Measurements from ENCODE around the gene RNF133.

The RNF133 gene

DNA sequence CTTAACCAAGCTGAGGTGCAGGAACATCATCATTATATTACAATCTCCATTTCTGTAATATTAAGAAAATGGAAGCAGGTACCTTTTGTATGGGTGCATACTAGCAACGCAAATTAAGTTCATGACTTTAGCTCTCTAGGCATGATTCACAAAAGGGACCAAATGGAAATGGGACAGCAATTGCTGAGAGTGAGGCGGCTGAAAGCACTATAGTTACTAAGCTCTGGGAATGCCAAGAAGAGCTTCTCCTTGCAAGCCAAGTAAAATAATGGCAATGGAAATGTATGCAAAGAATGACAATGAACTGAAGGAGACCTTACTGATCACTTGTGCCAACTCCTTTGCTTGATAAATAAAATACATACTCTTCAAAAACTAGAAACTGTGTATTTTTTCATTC, 40.0 kb upstream of the RNF133 start:
- no peak for TF ChIP-seq EZH2phosphoT487 (IDR thresholded peaks at IDR 0.05; ENCODE audit: low read depth)
- TF ChIP-seq, protein P1, sequence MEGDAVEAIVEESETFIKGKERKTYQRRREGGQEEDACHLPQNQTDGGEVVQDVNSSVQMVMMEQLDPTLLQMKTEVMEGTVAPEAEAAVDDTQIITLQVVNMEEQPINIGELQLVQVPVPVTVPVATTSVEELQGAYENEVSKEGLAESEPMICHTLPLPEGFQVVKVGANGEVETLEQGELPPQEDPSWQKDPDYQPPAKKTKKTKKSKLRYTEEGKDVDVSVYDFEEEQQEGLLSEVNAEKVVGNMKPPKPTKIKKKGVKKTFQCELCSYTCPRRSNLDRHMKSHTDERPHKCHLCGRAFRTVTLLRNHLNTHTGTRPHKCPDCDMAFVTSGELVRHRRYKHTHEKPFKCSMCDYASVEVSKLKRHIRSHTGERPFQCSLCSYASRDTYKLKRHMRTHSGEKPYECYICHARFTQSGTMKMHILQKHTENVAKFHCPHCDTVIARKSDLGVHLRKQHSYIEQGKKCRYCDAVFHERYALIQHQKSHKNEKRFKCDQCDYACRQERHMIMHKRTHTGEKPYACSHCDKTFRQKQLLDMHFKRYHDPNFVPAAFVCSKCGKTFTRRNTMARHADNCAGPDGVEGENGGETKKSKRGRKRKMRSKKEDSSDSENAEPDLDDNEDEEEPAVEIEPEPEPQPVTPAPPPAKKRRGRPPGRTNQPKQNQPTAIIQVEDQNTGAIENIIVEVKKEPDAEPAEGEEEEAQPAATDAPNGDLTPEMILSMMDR (IDR thresholded peaks at IDR 0.05; ENCODE audit: low read depth, low read length): no peak
- no peak overlapping the region for H3K4me2 ChIP-seq (ENCODE audit: low read length)
- H2AFZ ChIP-seq (ENCODE audit: low read depth, low read length): no peak overlapping the region
- H3K4me1 ChIP-seq (ENCODE audit: low read length): no peaks in the 10 kb centered on the region
- no peaks in the 10 kb centered on the region for H3K9me3 ChIP-seq (ENCODE audit: insufficient read depth, low read length)
- no peaks in the 10 kb centered on the region for H3K79me2 ChIP-seq (ENCODE audit: low read length)
- no peak overlapping the region for H3K9ac ChIP-seq (ENCODE audit: low read length)
- H3K36me3 ChIP-seq (replicated peaks; ENCODE audit: low read depth, low read length): no peaks in the 10 kb centered on the region
- H3K4me3 ChIP-seq (ENCODE audit: low read length): no peak overlapping the region
- no peaks in the 10 kb centered on the region for H4K20me1 ChIP-seq (ENCODE audit: insufficient read depth, low read length)
- H3K27me3 ChIP-seq (ENCODE audit: low read depth, low read length): no peaks in the 10 kb centered on the region
- H3K27ac ChIP-seq (ENCODE audit: low read length): no peak overlapping the region

DNA sequence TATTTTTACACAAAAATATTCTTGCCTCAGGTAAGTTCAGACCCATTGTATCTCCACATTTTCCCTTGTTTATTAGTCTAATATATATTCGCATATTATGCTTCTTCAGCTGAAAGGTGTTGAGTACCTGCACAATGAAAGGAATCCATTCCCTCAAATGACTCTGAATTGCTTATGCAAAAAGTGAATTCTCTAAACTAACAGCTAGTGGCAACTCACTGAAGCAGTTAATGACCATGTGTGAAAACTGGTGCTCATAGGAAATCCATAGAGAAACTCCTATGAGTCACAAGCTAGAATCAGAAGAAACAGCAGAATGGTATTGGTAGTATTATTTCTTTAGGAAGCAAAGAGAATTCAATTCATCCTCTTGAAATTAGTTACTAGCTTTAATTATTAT, 37.3 kb upstream of the RNF133 start:
- no peak overlapping the region for H3K9ac ChIP-seq (ENCODE audit: low read length)

DNA sequence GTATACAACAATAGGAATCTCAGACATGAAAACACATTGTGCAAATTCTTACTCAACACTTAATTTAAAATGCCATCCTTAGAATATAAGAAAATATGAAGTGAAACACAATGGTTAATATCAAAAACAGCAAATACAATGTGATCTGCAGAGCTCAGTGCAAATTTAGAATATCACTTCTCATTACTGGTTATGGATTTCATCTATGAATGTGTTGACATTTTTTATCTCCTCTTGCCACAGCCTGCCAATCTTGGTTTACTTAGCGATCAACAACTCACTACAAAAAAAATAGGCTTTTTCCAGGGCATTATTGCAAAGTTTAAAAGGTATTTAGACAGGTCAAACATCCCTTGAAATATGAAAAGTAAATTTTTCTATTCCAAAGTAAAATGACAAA, 28.8 kb upstream of the RNF133 start:
- Histone ChIP-seq H3K9ac (ENCODE audit: low read length) (no peak overlapping the region), H3K79me2 (ENCODE audit: low read length) (no peaks in the 10 kb centered on the region), H4K20me1 (ENCODE audit: insufficient read depth, low read length) (no peaks in the 10 kb centered on the region), H2AFZ (ENCODE audit: low read depth, low read length) (no peak overlapping the region), H3K9me3 (ENCODE audit: insufficient read depth, low read length) (no peaks in the 10 kb centered on the region), H3K4me3 (ENCODE audit: low read length) (no peak overlapping the region), H3K27me3 (ENCODE audit: low read depth, low read length) (no peaks in the 10 kb centered on the region), H3K4me1 (ENCODE audit: low read length) (peaks cover 22% of the 10 kb centered on the region), H3K36me3 (replicated peaks; ENCODE audit: low read depth, low read length) (no peaks in the 10 kb centered on the region), H3K27ac (ENCODE audit: low read length) (no peak overlapping the region), H3K4me2 (ENCODE audit: low read length) (no peak overlapping the region)
- no peak for TF ChIP-seq EZH2phosphoT487 (IDR thresholded peaks at IDR 0.05; ENCODE audit: low read depth)

More for the DNA sequence above, 37.3 kb upstream of the RNF133 start:
- Histone ChIP-seq H3K4me2 (ENCODE audit: low read length) (no peak overlapping the region), H3K36me3 (replicated peaks; ENCODE audit: low read depth, low read length) (no peaks in the 10 kb centered on the region), H3K79me2 (ENCODE audit: low read length) (no peaks in the 10 kb centered on the region), H3K4me3 (ENCODE audit: low read length) (no peak overlapping the region), H3K9me3 (ENCODE audit: insufficient read depth, low read length) (no peaks in the 10 kb centered on the region), H3K4me1 (ENCODE audit: low read length) (no peaks in the 10 kb centered on the region), H3K27ac (ENCODE audit: low read length) (no peak overlapping the region), H2AFZ (ENCODE audit: low read depth, low read length) (no peak overlapping the region), H4K20me1 (ENCODE audit: insufficient read depth, low read length) (no peaks in the 10 kb centered on the region), H3K27me3 (ENCODE audit: low read depth, low read length) (no peaks in the 10 kb centered on the region)
- TF ChIP-seq, protein P1 (IDR thresholded peaks at IDR 0.05; ENCODE audit: low read depth, low read length): no peak

DNA sequence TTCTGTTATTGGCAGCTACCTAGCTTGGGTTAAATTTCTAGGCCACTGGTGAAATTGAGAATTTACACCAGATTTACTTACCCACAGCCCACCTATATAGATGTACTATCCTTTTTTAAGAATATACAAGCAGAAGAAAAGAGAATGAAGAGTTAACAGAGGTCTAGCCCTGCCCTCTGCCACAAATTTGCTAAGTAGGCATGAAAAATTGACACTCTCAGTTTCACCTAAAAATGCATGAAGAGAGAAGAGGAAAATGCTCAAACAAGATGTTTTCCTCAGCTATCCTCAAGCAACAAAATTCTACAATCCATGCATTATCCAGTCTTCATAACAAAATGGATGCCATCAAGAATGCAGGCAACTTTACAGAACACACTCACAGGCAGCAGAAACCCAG, 28.4 kb upstream of the RNF133 start:
- Histone ChIP-seq H2AFZ (ENCODE audit: low read depth, low read length) (no peak overlapping the region), H3K9ac (ENCODE audit: low read length) (no peak overlapping the region), H3K4me2 (ENCODE audit: low read length) (no peak overlapping the region), H3K27ac (ENCODE audit: low read length) (no peak overlapping the region), H3K9me3 (ENCODE audit: insufficient read depth, low read length) (no peaks in the 10 kb centered on the region), H3K27me3 (ENCODE audit: low read depth, low read length) (no peaks in the 10 kb centered on the region), H3K36me3 (replicated peaks; ENCODE audit: low read depth, low read length) (no peaks in the 10 kb centered on the region), H3K4me1 (ENCODE audit: low read length) (peaks cover 22% of the 10 kb centered on the region), H3K4me3 (ENCODE audit: low read length) (no peak overlapping the region), H4K20me1 (ENCODE audit: insufficient read depth, low read length) (no peaks in the 10 kb centered on the region), H3K79me2 (ENCODE audit: low read length) (no peaks in the 10 kb centered on the region)
- no peak for TF ChIP-seq EZH2phosphoT487 (IDR thresholded peaks at IDR 0.05; ENCODE audit: low read depth)
- TF ChIP-seq, protein P1 (IDR thresholded peaks at IDR 0.05; ENCODE audit: low read depth, low read length): no peak

DNA sequence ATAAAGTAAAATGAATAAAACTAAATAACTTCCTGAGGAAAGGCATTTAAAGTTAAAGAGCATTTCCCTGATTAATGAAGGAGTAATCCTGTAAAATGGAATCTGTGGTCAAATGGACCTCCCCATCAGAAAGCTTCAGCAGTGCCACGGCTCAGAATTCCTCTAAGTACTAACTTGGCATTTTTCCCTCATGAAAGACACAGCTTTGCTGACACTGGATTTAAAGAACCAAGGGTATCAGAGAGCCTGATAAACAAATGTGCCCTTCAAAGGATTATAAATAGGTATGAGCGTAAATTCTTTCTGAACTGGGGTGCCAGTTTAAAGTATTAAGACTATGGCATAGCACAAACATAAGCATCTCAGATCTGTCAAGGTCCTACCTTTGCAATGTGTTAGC, 28.0 kb upstream of the RNF133 start:
- no peaks in the 10 kb centered on the region for H3K27me3 ChIP-seq (ENCODE audit: low read depth, low read length)
- H3K36me3 ChIP-seq (replicated peaks; ENCODE audit: low read depth, low read length): no peaks in the 10 kb centered on the region
- no peak overlapping the region for H3K4me3 ChIP-seq (ENCODE audit: low read length)
- H3K9me3 ChIP-seq (ENCODE audit: insufficient read depth, low read length): no peaks in the 10 kb centered on the region
- no peak overlapping the region for H3K4me2 ChIP-seq (ENCODE audit: low read length)
- no peak overlapping the region for H2AFZ ChIP-seq (ENCODE audit: low read depth, low read length)
- H3K9ac ChIP-seq (ENCODE audit: low read length): no peak overlapping the region
- H3K27ac ChIP-seq (ENCODE audit: low read length): no peak overlapping the region
- peaks cover 22% of the 10 kb centered on the region for H3K4me1 ChIP-seq (ENCODE audit: low read length)
- TF ChIP-seq EZH2phosphoT487 (IDR thresholded peaks at IDR 0.05; ENCODE audit: low read depth): no peak
- TF ChIP-seq, protein P1 (IDR thresholded peaks at IDR 0.05; ENCODE audit: low read depth, low read length): no peak
- H4K20me1 ChIP-seq (ENCODE audit: insufficient read depth, low read length): no peaks in the 10 kb centered on the region
- no peaks in the 10 kb centered on the region for H3K79me2 ChIP-seq (ENCODE audit: low read length)
